Dermis microvascular lymphatic vessel endothelial cell (primary cell): Measurements from ENCODE around the gene PARD6G. TPM values are rescaled to one million over a fixed set of nuclear protein-coding genes. Genes with fewer than 3 reads are reported as not detected.
"Not testable (repeated sequence)": the region's sequence is repeated elsewhere in the genome, so short reads cannot be mapped to it uniquely, and the experiment has no call there.

Experiments used
- DNase-seq, 2 donors: peaks; one replicate each; pipeline versions ENCODE4 v3.0.0 to v3.0.0-alpha.2; 2010; ENCODE audit warnings: low read depth in 2 of 2
- total RNA-seq: library from RNA; depleted of rRNA; stranded (reverse); fragments of >200 nt; gene quantifications from 2 replicates; pipeline ENCODE4 v1.2.1, GENCODE V29; 2014

PARD6G gene
- total RNA-seq, 1 donor from 2014 or later, result 34.7 TPM

DNA sequence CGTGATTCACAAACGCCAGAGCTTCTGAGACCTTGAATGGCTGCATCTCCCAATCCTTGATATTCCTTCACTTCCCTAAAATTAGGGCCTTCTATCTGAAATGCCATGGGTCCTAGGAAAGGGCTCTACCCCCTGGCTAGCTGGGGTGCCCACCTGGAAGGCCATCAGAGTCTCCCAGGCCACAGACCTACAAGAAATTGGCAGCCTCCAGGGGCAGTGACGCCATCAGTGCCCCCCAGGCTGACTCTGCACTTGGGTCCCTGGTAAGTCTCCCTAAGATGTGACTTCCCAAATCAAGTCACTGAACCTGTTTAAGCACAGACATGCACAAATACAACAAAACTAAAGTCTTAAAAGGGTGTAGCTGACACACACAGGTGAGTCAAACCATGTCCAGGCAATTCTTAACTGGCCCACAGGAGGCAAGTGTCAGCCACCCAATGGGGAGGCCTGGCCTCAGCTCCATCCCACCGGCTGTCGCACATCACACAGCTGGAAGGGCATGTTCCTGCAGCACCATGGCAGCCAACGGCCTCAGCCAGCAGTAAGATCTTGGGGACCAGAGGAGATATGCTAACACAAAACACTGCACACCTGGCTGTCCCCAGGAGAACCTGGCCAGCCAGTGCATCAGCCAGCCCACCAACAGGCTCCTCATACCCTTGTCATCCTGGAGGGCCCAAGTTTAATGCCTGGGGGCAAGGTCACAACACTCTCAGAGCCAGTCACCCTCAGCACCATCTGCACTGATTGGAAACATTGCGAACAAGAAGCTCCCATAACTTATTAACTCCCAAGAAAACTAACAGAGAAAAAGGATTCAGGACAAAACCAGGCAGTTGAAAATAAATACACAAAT, 5.2 kb downstream of the PARD6G start:
- DNase-seq, result no peak

- no peak for DNase-seq
Measured at GRCh38 chr18:80239830-80240229, 7.5 kb downstream of the PARD6G start.

DNA sequence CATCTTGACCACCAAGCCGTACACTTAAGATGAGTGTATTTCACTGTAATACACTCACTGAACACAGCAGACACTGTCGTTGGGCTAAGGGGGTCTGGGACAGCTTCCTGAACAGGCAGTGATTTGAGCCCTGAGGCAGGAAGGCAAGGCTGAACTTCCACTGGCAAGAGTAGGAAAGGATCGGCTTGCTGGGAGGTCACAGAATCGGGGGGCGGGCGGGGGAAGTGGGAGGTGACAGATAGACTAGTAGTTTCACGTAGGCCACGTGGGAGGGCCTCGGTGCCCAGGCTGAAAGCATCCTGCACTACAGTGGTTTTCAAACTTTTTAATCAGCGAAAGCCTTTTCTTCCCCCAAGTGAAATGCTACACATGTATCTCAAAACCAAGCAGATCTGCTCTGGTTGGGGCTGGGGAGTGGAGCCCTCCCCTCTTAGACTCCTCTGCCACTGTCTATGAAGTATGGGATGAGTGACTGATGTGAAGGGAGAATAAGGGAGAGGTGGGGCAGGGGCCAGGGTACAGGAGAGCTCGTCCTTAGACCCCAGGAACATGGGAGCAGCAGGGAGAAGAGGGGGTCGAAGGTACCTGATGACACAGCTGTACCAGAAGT, 8.6 kb downstream of the PARD6G start:
- DNase-seq, result no peak

DNA sequence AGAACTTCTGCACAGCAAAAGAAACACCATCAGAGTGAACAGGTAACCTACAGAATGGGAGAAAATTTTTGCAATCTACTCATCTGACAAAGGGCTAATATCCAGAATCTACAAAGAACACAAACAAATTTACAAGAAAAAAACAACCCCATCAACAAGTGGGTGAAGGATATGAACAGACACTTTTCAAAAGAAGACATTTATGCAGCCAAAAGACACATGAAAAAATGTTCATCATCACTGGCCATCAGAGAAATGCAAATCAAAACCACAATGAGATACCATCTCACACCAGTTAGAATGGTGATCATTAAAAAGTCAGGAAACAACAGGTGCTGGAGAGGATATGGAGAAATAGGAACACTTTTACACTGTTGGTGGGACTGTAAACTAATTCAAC, 9.8 kb downstream of the PARD6G start:
- not testable (repeated sequence) for DNase-seq

DNA sequence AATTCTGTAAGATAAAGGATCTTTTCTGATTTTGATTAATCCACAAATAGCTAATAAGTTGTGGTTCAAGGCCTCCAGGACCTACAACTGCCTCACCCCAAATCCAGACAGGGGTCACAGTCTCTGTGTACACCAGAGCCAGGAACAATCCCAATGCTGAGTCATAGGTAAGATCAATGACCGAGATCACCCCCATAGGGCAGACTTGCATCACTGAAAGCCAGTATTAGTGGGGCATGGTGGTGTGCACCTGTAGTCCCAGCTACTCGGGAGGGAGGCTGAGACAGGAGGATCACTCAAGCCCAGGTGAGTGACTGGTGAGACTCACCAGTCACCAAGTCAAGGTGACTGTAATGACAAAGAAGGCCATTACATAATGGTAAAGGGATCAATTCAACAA, 12.9 kb downstream of the PARD6G start:
- no peak for DNase-seq

GRCh38 chr18:80233899-80234298, 13.4 kb downstream of the PARD6G start:
- DNase-seq, result no peak

DNA sequence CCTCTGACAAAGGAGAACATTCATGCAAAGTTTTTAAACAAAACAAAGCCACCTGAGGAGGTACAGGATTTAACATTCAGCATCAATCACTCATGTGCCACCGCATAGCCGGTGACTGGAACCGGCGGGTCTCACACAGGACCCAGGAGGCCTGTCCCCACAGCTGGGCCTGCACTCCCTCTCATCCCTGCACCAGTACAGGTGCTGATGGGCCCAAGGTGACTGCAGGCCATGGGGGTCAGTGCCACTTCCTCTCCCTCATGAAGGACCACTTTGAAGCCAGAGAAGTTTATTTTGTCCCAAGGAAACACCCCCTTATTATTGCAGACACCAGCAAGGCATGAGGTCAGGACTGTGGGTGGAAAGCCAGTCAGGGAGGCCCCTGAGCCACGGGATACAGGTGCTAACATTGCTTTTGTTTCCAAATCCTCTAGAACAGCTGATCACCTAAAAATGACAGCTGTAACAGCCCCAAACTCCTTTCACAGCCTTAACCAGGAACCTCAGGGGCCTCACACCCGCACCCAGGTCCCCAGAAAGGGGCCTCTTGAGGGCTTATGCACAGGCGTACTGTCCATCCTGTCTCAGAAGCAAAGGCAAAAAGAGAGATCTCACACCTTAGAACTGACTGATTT, 14.0 kb downstream of the PARD6G start:
- DNase-seq, result no peak

GRCh38 chr18:80232710-80233109, 14.6 kb downstream of the PARD6G start:
- no peak for DNase-seq

- DNase-seq, result no peak
Measured at GRCh38 chr18:80232030-80232429, 15.3 kb downstream of the PARD6G start.

- no peak for DNase-seq
Measured at GRCh38 chr18:80231616-80232015, 15.7 kb downstream of the PARD6G start.

GRCh38 chr18:80231151-80231550, 16.2 kb downstream of the PARD6G start:
- DNase-seq, result no peak

DNA sequence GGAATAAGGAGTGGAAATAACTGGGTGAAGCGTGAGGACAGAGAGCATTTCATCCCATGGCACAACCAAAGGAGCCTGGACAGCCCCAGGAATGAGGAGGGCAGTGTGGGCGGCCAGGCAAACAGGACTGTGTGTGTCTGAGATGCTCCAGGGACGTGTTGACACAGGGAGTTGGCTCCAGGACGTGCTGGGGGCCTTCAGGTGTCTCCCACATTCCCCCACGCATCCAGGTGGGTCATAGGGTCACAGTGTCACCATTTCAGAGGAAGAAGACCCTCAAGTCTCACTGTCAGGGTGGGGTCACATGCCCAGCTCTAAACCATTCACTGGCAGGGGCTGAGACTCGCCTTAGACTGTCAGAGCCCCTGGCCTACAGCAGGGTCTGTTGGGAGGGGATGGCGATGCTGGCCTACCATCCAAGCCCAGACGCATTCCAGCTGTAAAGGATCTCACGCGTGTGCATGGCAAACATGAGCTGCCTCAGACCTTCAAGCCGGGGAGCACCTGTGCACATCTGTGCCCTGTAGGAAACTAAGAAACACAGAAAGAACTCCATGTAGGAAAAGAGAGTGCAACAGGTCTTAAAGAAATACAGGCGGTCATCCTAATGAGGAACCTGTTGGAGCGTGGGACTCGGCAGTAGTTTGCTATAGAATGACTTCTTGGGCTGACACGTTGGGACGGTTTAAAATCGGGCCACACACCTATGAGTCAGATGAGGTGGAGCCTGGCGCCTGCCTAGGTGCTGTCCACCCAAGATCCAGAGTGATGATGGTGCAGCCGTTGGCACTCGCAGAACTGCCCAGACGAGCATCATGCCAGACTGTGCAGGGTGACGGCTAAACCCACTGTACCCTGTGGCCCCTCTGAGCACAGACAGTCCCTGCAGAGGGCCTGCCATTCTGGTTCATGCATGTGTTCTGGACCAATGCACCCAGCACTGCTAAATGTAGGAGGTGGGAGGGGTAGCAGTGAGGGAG, 17.3 kb downstream of the PARD6G start:
- no peak for DNase-seq

- no peak for DNase-seq
Measured at GRCh38 chr18:80229363-80229762, 18.0 kb downstream of the PARD6G start.

DNA sequence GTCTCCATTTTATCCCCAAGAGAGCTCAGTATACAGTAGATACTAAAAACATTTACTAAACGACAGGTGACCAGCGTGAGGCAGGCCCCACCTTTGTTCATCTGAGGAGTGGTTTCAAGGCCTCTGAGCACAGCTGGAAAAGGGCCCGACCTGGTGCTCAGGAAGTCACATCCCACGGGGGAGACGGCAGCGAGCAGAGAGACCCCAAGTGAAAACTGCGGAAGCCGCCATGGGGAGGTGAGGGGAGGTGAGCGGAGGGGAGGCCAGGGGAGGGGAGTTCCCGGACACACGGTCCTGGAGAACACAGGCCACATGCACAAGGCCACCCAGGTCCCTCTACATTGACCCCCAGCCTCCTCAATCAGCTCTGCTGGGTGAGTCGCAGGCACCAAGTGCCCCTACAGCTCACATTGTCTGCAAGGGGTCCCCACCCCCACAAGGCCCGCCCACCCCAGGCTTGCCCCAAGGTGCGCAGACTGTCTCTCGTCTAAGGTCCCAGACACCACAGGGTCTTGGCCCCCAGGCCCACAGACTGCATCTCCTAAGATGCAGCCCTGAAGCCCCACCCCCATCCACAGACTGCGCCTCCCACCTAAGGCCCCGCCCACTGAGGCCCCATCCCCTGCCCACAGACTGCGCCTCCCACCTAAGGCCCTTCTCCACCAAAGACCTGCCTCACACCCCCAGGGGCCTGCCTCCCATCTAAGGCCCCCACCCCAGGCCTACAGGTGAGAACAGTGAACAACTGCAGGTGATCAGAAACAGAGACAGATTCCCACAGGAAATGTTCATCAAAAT, 19.1 kb downstream of the PARD6G start:
- DNase-seq, result no peak

DNA sequence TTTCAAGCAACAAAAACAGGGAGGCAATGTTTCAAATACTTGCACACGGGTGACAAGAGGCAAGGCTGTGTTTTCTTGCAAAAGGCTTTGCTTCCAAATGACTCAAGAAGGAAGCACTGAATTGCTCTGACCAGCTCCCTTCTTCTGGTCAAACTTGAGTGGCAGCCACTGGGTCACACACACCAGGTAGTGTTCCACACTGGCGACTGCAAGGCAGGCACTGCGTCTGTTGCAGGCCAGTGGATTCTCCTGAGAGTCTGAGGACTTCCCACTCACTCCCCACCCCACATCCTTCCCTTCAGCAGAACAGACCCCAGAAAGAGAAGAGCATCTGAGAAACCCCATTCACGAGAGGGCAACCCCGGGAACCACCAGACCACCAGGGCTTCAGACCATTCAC, 19.8 kb downstream of the PARD6G start:
- DNase-seq, result no peak

- DNase-seq, result no peak
Measured at GRCh38 chr18:80225685-80226084, 21.6 kb downstream of the PARD6G start.

DNA sequence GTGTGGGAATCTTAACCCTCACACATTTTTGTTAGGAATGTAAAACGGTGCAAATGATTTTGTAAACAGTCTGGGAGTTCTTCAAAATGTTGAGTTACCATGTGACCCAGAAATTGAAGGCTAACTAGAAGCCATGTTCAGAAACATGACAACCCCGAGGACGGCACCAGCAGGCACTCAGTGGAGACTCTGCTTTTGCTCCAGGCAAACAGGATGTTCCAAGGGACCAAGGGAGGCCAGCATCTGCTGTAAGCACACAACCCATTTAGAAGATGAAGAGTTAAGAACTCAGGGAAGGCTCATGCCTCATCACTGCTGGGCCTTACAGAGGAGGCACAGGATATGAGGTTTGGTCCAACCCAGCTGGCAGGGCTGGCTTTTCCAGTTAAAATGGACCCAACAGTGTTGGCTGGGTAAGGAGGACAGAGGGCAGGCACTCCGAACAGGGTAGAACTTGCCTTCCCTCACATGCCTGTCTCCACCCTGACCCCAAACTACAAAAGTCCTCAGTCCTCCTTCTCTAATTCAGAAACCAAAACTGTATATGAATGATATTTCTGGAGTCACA, 23.6 kb downstream of the PARD6G start:
- no peak for DNase-seq

- DNase-seq, result not testable (repeated sequence)
Measured at GRCh38 chr18:80219488-80219887, 27.8 kb downstream of the PARD6G start.

- DNase-seq, result no peak
Measured at GRCh38 chr18:80218341-80219227, 28.7 kb downstream of the PARD6G start.
